GM18907 (cell line): ENCODE data around the gene TLX2.
"Not testable (repeated sequence)": the region's sequence is repeated elsewhere in the genome, so short reads cannot be mapped to it uniquely, and the experiment has no call there.

Experiments used
- ATAC-seq: cut with Tn5 transposase; IDR thresholded peaks from one replicate; pipeline ENCODE4 v1.9.1; 2021; ENCODE audit warnings: mild to moderate bottlenecking, moderate library complexity; ENCODE audit not compliant: unreplicated experiment

The TLX2 gene

DNA sequence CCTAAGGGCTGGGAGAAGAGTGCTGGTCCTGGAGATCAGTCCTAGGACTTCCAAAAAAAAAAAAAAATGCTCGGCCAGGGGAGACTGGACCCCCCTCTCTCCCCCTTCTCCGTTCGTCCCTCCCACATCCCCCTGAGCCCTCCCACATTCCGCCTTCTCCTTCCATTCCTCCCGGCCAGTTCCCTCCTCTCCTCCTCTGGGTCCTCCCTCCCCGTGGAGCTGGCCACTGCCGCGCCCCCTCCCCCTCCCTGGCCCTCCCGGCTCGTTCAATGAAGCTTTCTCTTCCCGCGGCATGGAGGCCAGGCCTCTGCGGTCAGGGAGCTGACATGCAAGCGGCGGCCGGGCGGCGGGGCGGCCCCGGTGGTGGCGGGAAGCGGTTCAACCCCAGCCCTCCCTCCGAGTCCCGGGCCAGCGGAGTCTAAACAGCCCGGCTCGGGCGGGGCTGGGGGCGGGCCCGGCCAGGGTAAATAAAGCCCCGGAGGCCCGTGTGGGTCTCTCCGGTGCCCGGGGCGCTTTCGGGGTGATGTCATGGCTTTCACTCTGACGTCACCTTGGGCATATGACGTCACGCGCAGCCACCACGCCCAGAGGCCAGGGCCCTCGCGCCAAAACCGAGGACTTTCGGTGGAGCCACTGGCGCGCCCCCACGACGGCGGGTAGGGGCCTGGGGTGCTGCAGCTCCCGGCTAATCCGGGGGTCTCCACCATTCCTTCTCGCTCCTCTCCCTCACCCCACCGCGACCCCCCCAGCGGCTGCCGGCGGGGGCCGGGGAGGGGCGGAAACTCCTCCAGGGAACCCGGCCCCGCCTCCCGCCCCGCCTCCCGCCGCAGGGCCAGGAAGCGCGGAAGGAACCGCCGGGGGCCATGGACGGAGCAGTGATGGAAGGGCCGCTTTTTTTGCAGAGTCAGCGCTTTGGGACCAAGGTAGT, 39.9 kb downstream of the TLX2 start, which contains the start of the genes DOK1 and LOXL3:
Gene DOK1, plus strand, starts transcription at position 829 of the 928 bp plus-strand sequence. Its CDS starts 35 bp downstream, at position 864.
Gene LOXL3, minus strand, starts transcription at position 51 of the 928 bp plus-strand sequence. CDS start 1,308 bp downstream, outside the sequence.
- ATAC-seq = peak; percentile 61

DNA sequence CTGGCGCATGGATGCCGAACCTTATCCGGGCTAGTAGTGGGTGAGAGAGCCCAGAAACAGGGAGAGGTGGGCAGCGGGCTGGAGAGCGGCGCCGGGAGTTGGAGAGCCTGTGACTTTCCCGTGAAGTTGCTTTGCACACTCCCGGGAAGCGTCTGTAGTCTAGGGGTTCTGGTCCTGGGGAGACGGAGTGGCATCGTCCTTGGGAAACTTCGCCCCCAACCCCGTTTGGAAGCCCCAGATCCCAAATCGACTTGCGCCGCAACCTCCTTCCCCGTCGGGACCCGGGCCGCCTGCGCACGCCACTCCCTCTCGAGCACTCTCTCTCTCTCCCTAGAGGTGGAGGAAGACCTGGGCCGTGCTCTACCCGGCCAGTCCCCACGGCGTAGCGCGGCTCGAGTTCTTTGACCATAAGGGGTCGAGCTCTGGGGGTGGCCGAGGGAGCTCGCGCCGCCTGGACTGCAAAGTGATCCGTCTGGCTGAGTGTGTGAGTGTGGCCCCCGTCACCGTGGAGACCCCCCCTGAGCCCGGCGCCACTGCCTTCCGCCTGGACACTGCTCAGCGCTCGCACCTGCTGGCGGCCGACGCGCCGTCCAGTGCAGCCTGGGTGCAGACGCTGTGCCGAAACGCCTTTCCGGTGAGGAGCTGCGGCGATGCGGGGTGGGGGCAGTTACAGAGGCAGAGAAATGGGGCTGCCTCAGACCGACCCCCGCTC, 40.7 kb downstream of the TLX2 start:
- ATAC-seq = peak; percentile 43

DNA sequence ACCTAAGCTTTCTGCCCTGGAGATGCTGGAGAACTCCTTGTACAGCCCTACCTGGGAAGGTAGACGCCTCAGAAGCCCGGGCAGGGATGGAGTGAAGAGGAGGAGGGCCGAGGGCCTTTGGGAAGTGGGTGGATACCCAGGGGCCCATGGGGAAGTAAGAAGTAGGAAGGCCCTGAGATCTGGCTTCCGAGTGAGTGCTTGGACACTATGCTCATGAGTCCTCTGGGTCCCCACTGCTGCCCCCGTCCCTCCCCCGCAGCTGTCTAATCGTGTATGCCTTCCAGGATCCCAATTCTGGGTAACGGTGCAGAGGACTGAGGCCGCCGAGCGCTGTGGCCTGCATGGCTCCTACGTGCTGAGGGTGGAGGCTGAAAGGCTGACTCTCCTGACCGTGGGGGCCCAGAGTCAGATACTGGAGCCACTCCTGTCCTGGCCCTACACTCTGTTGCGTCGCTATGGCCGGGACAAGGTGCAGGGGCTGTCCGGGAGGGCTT, 41.4 kb downstream of the TLX2 start:
- no peak for ATAC-seq

DNA sequence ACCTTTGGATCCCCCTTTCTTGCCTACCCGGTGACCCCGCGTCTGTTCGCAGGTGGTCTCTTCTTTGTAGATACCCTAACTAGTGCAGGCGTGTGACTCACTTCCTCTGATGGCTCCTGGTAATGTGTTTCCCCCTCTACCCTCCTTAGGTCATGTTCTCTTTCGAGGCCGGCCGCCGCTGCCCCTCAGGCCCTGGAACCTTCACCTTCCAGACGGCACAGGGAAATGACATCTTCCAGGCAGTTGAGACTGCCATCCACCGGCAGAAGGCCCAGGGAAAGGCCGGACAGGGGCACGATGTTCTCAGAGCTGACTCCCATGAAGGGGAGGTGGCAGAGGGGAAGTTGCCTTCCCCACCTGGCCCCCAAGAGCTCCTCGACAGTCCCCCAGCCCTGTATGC, 41.9 kb downstream of the TLX2 start:
- ATAC-seq = no peak

DNA sequence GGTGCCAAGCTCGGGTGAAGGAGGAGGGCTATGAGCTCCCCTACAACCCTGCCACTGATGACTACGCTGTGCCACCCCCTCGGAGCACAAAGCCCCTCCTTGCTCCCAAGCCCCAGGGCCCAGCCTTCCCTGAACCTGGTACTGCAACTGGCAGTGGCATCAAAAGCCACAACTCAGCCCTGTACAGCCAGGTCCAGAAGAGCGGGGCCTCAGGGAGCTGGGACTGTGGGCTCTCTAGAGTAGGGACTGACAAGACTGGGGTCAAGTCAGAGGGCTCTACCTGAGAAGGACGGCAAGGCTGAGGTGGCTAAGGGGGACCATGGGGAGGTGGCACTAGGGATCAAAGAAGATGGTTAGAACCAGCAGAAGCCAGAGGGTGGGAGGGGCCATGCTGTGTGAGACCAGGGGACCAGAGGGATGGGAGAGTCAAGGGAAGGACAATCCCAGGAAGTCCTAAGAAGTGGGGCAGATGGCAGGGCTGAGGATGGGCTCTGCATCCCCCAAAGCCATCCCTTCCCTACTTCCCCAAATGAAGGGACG, 42.7 kb downstream of the TLX2 start:
- no peak for ATAC-seq

DNA sequence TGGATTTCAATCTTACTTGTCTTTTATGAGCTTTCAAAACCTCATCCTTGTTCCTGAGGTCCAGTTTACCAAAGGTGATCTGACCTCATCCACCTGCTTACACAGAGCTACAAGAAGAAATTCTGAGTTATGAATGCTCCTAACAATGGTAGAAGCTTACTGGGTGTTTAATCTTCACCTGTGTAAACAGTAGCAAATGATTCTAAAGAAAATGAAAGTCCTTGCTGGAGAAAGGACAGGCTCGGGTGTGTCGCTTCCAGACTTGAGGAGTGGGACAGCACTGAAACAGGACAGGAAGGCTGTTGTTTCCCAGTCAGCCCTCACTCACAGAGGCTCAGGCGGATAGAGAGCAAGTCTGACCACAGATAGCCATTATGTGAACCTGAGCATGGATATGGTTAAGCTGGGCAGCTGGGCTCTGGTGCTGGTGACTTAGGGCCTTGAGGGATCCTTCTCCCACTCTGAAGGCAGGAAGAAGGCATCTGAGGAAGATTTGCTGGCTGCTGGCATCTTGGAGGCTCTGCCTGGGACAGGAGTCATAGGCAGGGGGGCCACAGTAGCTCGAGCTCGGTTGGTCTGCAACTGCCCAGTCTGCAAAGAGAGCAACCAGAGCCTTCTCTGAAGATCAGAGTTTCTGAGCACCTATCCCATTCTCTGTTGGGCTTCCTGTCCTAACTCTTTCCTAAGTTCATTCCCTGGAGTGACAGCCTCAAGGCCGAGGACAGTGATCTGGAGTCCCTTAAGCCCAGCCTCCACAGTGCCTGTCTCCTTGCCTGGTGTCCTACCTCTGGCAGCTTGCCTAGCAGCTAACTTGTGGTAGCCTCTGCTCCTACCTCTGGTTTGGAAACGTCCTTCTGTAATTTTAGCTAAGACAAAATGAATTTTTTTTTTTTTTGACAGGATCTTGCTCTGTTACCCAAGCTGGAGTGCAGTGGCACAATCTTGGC, 44.3 kb downstream of the TLX2 start:
- ATAC-seq = no peak

DNA sequence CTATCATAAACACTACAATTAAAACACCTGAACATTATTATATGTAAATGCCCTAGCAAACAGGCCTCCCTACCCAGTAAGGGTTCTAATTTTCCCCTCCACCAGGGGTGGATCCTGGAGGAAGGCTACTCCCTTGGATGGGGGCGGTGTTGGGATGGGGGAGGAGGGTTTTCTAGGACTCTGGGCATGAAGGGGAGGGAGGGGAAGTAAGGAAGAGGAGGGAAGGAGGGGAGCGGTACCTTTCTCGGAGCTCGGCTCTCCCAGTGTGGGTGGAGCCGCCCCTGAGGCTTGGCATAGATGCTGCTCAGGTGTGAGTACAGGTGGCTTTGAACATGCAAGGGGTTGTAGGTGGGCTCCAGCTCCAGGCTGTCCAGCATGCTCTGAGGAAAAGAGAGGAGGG, 45.7 kb downstream of the TLX2 start:
- no peak for ATAC-seq

DNA sequence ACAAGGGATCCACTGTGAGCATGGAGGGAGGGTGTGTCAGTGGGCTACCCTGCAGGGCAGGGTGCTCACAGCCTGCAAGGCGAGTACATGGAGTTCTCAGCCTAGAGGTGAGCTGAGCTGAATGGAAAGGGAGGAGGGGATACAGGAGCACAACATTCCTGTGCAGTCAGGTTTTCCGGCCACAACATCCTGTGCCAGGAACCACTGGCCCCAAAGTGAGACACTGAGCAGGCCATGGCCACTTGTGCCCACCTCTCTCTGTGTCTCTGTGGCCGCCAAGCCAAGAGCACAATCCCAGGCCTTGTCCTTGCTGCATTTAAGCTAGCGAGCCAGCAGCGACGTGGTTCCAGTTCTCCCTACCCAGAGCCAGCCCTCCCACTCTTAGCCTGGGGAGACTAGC, 46.3 kb downstream of the TLX2 start:
- no peak for ATAC-seq

DNA sequence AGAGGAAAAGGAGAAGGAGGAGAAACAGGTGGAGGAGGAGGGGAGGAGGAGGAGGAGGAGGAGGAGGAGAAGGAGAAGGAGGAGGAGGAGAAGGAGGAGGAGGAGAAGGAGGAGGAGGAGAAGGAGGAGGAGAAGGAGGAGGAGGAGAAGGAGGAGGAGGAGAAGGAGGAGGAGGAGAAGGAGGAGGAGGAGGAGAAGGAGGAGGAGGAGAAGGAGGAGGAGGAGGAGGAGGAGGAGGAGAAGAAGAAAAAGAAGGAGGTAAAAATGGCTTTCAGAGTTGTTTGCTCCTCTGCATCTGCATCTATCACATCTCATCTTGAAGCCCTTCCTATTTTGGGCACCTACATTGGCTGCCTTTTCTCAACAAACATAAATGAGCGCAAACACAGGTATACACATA, 46.8 kb downstream of the TLX2 start:
- ATAC-seq = not testable (repeated sequence)

DNA sequence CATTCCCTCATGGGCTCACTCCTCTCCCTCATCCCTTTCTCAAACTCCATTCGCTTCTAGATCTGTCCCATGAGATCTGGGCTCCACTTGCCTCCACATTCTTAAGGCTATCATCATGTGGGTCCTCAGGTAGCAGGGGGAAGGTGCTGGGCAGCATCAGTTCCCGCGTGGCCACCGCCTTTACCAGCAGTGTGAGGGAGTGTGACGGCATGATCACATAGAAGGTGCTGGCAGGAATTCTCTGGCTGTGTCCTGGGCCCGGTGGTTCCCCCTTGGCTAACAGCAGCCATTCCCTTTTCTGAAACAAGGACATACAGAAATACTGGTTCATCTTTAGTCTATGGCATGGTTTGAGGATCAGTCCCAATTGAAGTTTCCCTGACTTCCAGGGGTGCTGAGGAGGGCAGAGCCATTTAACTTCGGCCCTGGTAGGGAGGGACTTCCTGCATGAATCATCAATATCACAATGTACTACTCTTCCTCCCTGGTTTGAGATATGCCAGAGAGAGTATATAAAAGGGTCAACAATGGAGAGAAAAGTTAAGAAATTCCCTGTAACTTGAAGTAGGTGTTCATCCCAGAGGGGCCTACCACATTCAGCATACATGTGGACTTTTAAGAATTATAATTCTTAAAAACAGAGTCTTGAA, 48.0 kb downstream of the TLX2 start:
- ATAC-seq = no peak

DNA sequence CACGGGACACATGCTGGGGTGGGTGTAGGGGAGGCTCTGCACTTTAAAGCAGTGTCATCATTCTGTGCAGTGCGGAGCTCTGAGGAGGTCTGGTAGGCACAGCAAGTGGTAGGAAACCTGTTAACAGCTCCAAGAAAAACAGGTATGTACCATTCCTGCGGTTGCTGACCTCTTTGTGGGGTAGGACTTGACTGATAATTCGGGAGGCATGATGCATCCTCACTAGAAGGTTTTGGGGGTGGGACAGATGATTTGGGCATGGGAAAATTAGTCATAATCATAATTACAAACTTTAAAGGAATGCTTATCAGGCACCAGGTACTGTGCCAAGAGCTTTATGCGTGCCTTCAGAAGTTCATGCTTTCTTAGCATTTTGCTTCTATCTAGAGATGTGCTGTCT, 50.0 kb downstream of the TLX2 start:
- no peak for ATAC-seq

DNA sequence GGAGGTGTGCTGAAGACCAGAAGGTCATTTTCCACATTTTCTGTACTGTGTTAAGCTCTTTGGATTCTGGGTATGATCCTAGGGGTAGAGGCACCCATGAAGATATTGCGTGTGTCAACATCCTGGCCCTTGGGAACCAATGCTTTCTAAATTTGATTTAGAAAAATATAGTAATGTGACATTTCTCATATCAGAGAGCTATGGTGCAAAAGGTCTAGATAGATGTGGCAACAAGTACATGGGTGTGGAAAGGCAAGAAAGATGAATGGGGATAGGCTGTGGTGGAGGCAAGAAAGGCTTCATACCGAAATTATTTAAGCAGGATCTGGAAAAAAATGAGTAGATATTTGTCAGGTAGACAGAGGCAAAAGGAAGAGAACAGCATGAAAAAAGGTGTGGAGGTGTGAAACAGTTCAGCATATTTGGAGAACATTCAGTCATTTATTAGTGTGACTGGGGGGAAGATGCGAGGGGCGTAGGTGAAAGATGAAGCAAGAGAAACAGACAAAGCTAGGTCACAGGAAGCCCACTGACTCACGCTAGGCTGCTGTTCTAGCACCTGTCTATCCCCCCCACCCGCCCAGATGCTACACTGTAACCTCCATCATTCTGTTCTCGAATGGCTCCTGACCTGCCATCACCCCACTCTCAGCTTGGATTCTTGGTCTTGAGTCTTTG, 52.0 kb downstream of the TLX2 start:
- ATAC-seq = no peak

DNA sequence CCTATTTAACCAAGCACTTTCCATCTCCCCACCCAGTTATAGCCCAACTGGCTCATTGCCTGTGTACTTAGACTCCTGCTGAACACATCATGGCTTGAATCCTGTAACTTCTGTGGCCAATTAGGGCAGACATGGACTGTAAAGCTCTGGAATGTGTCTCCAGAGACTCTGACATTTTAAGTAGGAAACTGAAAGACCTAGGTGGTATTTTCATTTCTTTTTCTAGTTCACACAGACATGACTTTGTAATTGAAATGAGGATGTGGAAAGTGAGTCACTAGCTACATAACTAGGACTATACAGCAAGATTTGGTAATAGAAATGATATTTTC, 52.5 kb downstream of the TLX2 start:
- no peak for ATAC-seq
